ENCODE results near the gene VAT1L. TPM values are rescaled to one million over a fixed set of nuclear protein-coding genes. Genes with fewer than 3 reads are reported as not detected.

Gene VAT1L
- total RNA-seq, 2 donors from 2014 or later: 0.33 to 2.3 TPM

GRCh38 chr16:77759201-77759600 lies 29.2 kb upstream of the VAT1L start:
- no peaks in the 10 kb centered on the region for H3K36me3 ChIP-seq (replicated peaks in 1 of 2; ENCODE audit: insufficient read depth in 1 of 2, low read depth in 2 of 2)
- intact Hi-C loops (cut with DNase I): no loop called here
- WGBS, 2 donors: 78 to 85% methylated on average over 1 of the region's 1 CpG
- DNase-seq: no peak
- TF ChIP-seq CTCF (IDR thresholded peaks at IDR 0.05) (no peak), POLR2A (IDR thresholded peaks at IDR 0.05) (no peak)
- no peak for ATAC-seq
- no peak overlapping the region for H3K27ac ChIP-seq
- peaks cover 4% of the 10 kb centered on the region for H3K4me1 ChIP-seq
- no peaks in the 10 kb centered on the region for H3K9me3 ChIP-seq
- H3K27me3 ChIP-seq: no peaks in the 10 kb centered on the region
- no peak overlapping the region for H3K4me3 ChIP-seq

- H3K9me3 ChIP-seq: no peaks in the 10 kb centered on the region
- peaks cover 10% of the 10 kb centered on the region for H3K4me1 ChIP-seq
- H3K36me3 ChIP-seq (replicated peaks in 1 of 2; ENCODE audit: insufficient read depth in 1 of 2, low read depth in 2 of 2): no peaks in the 10 kb centered on the region
- no peak overlapping the region for H3K4me3 ChIP-seq
- intact Hi-C loops (cut with DNase I): no loop called here
- no peak for DNase-seq
- WGBS, 2 donors: 64 to 66% methylated on average over 3 of the region's 3 CpGs
- no peaks in the 10 kb centered on the region for H3K27me3 ChIP-seq
- ATAC-seq: no peak
- no peak for TF ChIP-seq POLR2A (IDR thresholded peaks at IDR 0.05)
- TF ChIP-seq CTCF (IDR thresholded peaks at IDR 0.05): no peak
- H3K27ac ChIP-seq: no peak overlapping the region
These were observed 28.5 kb upstream of the VAT1L start for GRCh38 chr16:77759821-77760220.

GRCh38 chr16:77760800-77761199 lies 27.6 kb upstream of the VAT1L start:
- H3K36me3 ChIP-seq (replicated peaks in 1 of 2; ENCODE audit: insufficient read depth in 1 of 2, low read depth in 2 of 2): no peaks in the 10 kb centered on the region
- 61 to 67% methylated on average over 1 of the region's 1 CpG for WGBS, 2 donors
- peaks cover 12% of the 10 kb centered on the region for H3K4me1 ChIP-seq
- H3K4me3 ChIP-seq: no peak overlapping the region
- TF ChIP-seq POLR2A (IDR thresholded peaks at IDR 0.05) (no peak), CTCF (IDR thresholded peaks at IDR 0.05) (no peak)
- intact Hi-C loops (cut with DNase I): no loop called here
- H3K9me3 ChIP-seq: no peaks in the 10 kb centered on the region
- DNase-seq (no peak), ATAC-seq (no peak)
- no peaks in the 10 kb centered on the region for H3K27me3 ChIP-seq
- H3K27ac ChIP-seq: no peak overlapping the region

- 83 to 87% methylated on average over 1 of the region's 1 CpG for WGBS, 2 donors
- intact Hi-C loops (cut with DNase I): no loop called here
These were observed 27.2 kb upstream of the VAT1L start for GRCh38 chr16:77761204-77761603.

More at GRCh38 chr16:77761204-77761603, 27.2 kb upstream of the VAT1L start:
- TF ChIP-seq POLR2A (IDR thresholded peaks at IDR 0.05): no peak
- no peak for TF ChIP-seq CTCF (IDR thresholded peaks at IDR 0.05)
- H3K9me3 ChIP-seq: no peaks in the 10 kb centered on the region
- no peak for ATAC-seq
- no peak overlapping the region for H3K4me3 ChIP-seq
- H3K36me3 ChIP-seq (replicated peaks in 1 of 2; ENCODE audit: insufficient read depth in 1 of 2, low read depth in 2 of 2): no peaks in the 10 kb centered on the region
- DNase-seq: peak in 2 of 4 donors; percentile 12 to 13
- H3K27me3 ChIP-seq: no peaks in the 10 kb centered on the region
- H3K4me1 ChIP-seq: peaks cover 12% of the 10 kb centered on the region
- H3K27ac ChIP-seq: no peak overlapping the region
